Measurements from ENCODE around the gene TNFRSF18.
A peak's percentile ranks its signal among the peaks of the same experiment; 100 is the strongest.
"Not testable (repeated sequence)": the region's sequence is repeated elsewhere in the genome, so short reads cannot be mapped to it uniquely, and the experiment has no call there.

The TNFRSF18 gene, protein sequence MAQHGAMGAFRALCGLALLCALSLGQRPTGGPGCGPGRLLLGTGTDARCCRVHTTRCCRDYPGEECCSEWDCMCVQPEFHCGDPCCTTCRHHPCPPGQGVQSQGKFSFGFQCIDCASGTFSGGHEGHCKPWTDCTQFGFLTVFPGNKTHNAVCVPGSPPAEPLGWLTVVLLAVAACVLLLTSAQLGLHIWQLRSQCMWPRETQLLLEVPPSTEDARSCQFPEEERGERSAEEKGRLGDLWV

DNA sequence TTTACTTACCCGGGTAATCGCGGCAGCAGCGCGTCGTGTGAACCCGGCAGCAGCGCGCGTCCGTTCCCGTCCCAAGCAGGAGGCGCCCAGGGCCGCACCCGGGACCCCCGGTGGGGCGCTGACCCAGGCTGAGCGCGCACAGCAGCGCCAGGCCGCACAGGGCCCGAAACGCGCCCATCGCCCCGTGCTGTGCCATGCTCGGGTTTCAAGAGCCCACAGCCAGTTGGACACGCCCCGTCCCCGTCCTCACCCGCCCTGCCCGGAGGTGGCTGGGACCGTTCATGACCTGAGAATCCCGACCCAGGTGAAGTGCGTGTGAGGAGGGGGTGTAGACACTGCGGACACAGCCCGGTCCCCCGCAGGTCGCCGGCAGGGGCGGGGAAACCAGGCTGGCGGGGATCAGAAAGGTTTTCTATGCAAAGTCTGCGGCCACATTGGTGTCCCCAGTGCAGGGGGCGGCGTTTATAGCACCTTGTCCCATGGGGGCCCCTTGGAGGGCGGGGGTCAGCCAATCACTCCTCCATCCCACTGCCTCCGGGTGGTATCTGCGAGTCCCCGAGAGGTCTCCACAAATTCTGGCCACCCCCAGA, at the start of gene TNFRSF18:
TNFRSF18 (minus strand) TSS at position 217 of the 590 bp plus-strand sequence; CDS start at position 196, 21 bp downstream.
- Mint-ChIP-seq H3K4me3 (peak within 1 kb of the TSS; percentile 76), H3K27me3 (peaks cover 2% of the 10 kb centered on the region), H3K9me3 (no peaks in the 10 kb centered on the region), H3K4me1 (peaks cover 24% of the 10 kb centered on the region), H3K27ac (peak within 1 kb of the TSS; percentile 42), H3K36me3 (ENCODE audit: low read depth) (peaks cover 7% of the 10 kb centered on the region)
- peak; percentile 64 for DNase-seq
- peak; percentile 27 for ATAC-seq

DNA sequence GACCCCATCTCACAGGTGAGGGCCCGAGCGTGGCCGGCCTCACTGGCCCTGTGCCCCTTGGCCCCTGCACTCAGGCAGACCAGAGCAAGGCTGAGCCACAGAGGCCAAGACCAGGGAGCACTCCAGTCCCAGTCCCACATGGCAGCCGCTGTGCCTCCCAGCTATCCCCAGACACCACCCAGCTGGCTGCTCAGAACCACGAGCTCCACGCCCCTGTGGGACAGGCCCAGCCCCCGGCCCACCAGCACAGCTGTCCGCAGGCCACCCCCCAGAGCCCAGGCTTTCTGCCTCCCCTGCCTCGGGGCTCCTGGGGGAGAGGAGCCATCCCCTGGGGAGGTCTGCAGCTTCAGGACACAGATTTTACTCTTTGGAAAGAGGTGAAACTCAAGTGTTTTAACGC, 49.2 kb upstream of the TNFRSF18 start:
- Mint-ChIP-seq H3K9me3 (no peaks in the 10 kb centered on the region), H3K4me1 (peaks cover 7% of the 10 kb centered on the region), H3K27me3 (no peaks in the 10 kb centered on the region), H3K27ac (no peak overlapping the region), H3K4me3 (no peak overlapping the region), H3K36me3 (ENCODE audit: low read depth) (peaks cover 31% of the 10 kb centered on the region)
- ATAC-seq = no peak
- DNase-seq = no peak

DNA sequence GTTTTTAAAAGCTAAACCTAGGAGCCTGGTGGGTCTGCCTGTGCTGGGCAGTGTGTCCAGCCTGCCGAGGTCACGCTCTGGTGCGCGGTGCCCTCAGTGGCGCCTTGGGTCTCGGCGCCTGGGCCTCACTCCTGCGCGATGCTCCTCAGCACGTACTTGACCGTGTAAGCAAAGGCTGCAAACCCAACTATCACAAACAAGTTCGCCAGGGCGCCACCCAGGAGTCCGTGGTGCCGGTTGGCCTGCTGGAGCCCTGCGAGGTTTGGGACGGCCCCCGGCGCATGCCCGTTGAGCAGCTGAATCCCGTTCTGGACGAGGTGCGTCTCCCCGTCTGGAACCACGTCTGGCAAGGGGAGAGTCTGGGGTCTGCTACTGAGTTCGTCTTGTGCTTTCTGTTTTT, 48.7 kb upstream of the TNFRSF18 start:
- H3K27ac Mint-ChIP-seq = no peak overlapping the region
- no peak overlapping the region for H3K4me3 Mint-ChIP-seq
- H3K36me3 Mint-ChIP-seq (ENCODE audit: low read depth) = peaks cover 31% of the 10 kb centered on the region
- no peak for DNase-seq
- ATAC-seq = no peak
- peaks cover 12% of the 10 kb centered on the region for H3K4me1 Mint-ChIP-seq
- no peaks in the 10 kb centered on the region for H3K9me3 Mint-ChIP-seq
- H3K27me3 Mint-ChIP-seq = no peaks in the 10 kb centered on the region

DNA sequence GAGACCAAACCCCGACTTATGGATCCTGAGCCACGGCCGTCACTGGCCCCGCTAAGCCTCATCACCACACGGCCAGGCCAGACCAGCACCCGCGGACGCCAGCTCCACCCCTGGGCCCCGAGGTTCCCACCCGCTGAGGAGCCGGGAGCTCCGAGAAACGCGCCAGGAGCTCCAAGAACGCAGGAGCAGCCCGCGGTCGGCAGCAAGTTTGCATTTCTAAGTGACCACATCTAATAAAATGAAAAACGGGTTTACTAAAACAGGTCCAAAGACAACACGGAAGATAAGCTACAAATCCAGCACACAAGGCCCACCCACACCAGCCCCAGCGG, 48.2 kb upstream of the TNFRSF18 start:
- H3K4me3 Mint-ChIP-seq = no peak overlapping the region
- no peak for ATAC-seq
- peaks cover 17% of the 10 kb centered on the region for H3K4me1 Mint-ChIP-seq
- no peak for DNase-seq
- H3K27ac Mint-ChIP-seq = no peak overlapping the region
- H3K27me3 Mint-ChIP-seq = no peaks in the 10 kb centered on the region
- H3K9me3 Mint-ChIP-seq = no peaks in the 10 kb centered on the region
- peaks cover 26% of the 10 kb centered on the region for H3K36me3 Mint-ChIP-seq (ENCODE audit: low read depth)

DNA sequence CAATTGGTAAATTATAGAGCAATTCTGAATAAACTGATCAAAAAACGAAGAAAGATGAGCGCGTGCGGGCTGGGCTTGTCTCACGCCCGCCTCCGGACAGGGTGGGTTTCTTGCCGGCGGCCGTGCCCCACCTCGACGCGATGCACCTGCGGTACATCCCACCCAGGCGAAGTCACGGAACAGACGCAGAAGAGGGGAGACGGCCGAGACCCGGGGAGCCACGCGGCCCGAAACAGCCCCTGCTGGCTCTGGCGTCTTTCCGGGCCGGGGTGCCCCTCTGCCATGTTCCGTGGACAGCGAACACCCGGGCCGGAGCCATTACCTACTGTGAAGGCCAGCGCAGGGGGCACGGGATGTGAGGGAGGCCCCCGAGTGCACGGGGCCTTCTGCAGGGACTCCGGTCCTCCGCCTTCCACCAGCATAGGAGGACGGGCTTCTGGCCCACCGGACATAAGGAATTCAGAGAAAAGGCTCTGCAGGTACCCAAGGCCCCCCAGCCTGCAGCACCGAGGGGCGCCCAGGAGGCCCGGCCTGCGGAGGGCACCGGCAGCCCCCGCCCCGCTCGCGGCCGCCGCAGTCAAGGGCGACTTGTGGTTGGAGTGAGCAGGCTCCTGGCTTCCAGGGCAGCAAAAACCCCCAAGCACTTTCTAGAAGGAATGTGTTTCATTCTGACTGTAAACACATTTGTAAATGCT, 47.7 kb upstream of the TNFRSF18 start:
- no peak for DNase-seq
- Mint-ChIP-seq H3K27ac (no peak overlapping the region), H3K4me1 (peaks cover 18% of the 10 kb centered on the region), H3K4me3 (no peak overlapping the region), H3K9me3 (no peaks in the 10 kb centered on the region), H3K36me3 (ENCODE audit: low read depth) (peaks cover 26% of the 10 kb centered on the region), H3K27me3 (no peaks in the 10 kb centered on the region)
- ATAC-seq = no peak

DNA sequence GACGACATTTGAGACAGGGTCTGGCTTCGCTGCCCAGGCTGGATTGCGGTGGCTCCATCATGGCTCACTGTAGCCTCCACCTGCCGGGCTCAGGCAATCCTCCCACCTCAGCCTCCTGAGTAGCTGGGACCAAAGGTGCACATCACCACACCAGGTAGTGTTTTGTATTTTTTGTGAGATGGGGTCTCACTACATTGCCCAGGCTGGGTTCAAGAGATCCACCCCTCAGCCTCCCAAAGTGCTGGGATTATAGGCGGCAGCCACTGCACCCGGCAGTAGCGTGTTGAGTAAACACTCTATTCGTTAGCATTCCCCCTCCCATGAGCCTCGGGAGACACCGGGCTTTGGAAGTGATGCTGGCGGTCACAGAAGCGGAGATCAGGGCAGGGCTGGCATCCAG, 46.9 kb upstream of the TNFRSF18 start:
- H3K9me3 Mint-ChIP-seq = no peaks in the 10 kb centered on the region
- no peak overlapping the region for H3K4me3 Mint-ChIP-seq
- H3K4me1 Mint-ChIP-seq = peaks cover 18% of the 10 kb centered on the region
- ATAC-seq (no peak), DNase-seq (no peak)
- peaks cover 24% of the 10 kb centered on the region for H3K36me3 Mint-ChIP-seq (ENCODE audit: low read depth)
- no peak overlapping the region for H3K27ac Mint-ChIP-seq
- H3K27me3 Mint-ChIP-seq = no peaks in the 10 kb centered on the region

DNA sequence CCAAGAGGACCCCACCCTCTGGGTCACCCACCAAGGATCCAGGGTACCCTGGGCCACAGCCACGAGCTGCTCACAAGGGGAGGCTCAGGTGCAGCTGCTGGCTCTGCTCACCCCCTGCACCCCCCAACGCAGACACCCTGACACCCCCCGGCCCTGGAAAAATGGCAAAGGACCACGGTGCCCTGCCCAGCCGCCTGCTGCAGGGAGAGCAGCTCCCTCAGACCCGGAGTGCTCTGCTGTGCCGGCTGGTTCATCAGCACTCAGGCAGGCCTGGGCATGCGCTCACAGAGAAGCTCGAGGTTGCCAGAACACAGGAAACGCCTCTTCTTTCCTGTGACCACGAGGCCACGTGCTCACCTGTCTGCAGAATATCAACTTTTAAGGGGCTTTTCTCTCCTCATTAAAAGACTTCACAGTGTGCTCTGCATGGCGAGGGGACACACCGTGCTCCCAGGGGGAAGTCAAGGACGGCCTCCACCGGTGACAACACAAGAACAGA, 44.4 kb upstream of the TNFRSF18 start:
- peak; percentile 64 for DNase-seq
- Mint-ChIP-seq H3K4me1 (peaks cover 18% of the 10 kb centered on the region), H3K36me3 (ENCODE audit: low read depth) (peaks cover 15% of the 10 kb centered on the region), H3K9me3 (no peaks in the 10 kb centered on the region), H3K4me3 (no peak overlapping the region), H3K27ac (peak overlapping the region; percentile 74), H3K27me3 (no peaks in the 10 kb centered on the region)
- peak; percentile 80 for ATAC-seq

DNA sequence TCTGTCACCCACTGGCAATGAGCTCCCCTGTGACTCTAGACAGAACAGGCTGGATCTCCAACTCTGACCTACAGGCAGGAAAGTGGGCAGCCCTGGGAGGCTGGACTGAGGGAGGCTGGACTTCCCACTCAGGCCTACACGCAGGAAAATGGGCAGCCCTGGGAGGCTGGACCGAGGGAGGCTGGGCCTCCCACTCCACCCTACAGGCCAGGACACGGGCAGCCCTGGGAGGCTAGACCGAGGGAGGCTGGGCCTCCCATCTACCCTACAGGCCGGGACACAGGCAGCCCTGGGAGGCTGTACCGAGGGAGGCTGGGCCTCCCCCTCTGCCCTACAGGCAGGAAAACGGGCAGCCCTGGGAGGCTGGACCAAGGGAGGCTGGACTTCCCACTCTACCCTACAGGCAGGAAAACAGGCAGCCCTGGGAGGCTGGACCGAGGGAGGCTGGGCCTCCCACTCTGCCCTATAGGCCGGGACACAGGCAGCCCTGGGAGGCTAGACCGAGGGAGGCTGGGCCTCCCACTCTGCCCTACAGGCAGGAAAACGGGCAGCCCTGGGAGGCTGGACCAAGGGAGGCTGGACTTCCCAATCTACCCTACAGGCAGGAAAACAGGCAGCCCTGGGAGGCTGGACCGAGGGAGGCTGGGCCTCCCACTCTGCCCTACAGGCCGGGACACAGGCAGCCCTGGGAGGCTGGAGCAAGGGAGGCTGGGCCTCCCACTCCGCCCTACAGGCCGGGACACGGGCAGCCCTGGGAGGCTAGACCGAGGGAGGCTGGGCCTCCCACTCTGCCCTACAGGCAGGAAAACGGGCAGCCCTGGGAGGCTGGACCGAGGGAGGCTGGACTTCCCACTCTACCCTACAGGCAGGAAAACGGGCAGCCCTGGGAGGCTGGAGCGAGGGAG, 41.9 kb upstream of the TNFRSF18 start:
- H3K9me3 Mint-ChIP-seq; H3K27ac Mint-ChIP-seq; H3K4me3 Mint-ChIP-seq; H3K27me3 Mint-ChIP-seq; H3K36me3 Mint-ChIP-seq (ENCODE audit: low read depth); DNase-seq; ATAC-seq: not testable (repeated sequence)
- H3K4me1 Mint-ChIP-seq = peaks cover 18% of the 10 kb centered on the region

DNA sequence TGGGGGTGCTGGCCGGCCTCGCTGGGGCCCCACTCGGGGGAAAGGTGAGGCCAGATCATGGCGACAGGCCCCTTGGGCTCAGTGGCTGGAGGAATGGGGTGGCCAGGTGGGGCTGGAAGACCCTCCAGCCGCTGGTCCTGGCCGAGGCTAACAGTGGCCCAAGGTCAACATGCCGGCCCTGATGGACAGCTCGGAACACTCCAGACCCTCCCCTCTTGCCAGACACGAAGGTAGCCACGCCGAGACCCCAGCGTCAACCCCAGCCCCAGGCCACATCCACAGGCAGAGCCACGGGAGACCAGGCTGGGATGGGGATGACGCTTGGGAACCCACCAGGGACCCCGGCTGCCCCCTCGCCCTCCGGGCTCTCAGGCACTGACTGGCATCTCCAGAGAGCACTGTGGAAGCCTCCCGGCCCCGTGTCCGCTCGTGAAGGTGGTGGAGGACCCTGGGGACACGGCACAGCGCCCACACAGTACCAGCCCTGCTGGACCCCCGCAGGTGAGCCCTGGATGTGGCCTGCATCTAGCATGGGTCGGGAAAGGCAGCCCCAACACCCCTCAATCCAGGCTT, 41.0 kb upstream of the TNFRSF18 start:
- no peaks in the 10 kb centered on the region for H3K9me3 Mint-ChIP-seq
- no peak for DNase-seq
- peaks cover 5% of the 10 kb centered on the region for H3K36me3 Mint-ChIP-seq (ENCODE audit: low read depth)
- peaks cover 18% of the 10 kb centered on the region for H3K4me1 Mint-ChIP-seq
- H3K27me3 Mint-ChIP-seq = no peaks in the 10 kb centered on the region
- ATAC-seq = no peak
- H3K4me3 Mint-ChIP-seq = no peak overlapping the region
- no peak overlapping the region for H3K27ac Mint-ChIP-seq

DNA sequence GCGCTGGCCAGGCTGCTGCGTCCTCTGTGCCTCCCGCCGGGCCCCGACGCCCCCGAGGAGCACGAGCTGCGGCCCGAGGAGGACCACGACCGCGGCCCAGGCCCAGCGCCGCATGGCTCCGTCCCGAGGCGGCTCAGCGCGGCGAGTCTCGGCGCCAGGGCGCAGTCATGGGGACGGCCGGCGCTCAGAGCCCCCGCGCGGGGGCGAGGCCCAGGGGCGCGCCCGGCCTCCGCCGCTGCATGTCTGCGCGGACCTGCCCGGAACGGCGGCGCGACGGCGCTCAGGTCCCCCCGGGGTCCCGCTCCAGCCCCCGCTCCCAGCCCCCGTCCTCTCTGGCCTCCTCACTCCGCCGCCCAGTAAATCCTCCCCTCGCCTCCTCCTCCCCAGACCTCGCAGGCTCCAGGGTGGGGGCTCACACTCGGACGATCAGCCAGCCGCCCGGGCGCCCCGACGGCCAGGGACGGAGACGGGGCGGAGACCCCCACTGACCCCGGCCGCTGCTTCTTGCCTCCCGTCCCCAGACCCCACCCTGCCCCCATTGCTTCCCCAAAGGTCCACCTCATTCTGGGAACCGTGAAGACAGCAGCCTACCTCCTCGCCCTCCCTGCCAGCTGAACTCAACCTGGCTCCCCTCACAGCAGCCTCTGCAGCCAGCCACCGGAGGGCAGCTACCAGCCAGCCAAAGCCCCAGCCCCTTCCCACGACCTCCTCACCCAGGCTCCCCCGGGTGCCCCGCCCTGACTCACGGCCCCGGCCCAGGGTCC, 40.4 kb upstream of the TNFRSF18 start, which contains the start of gene C1QTNF12:
C1QTNF12 (minus strand) TSS at position 146 of the 764 bp plus-strand sequence; CDS start at position 114, 32 bp downstream.
- Mint-ChIP-seq H3K9me3 (no peaks in the 10 kb centered on the region), H3K4me3 (no peak within 1 kb of the TSS), H3K27ac (no peak within 1 kb of the TSS), H3K4me1 (peaks cover 18% of the 10 kb centered on the region), H3K27me3 (no peaks in the 10 kb centered on the region), H3K36me3 (ENCODE audit: low read depth) (peaks cover 2% of the 10 kb centered on the region)
- ATAC-seq = no peak
- DNase-seq = no peak

DNA sequence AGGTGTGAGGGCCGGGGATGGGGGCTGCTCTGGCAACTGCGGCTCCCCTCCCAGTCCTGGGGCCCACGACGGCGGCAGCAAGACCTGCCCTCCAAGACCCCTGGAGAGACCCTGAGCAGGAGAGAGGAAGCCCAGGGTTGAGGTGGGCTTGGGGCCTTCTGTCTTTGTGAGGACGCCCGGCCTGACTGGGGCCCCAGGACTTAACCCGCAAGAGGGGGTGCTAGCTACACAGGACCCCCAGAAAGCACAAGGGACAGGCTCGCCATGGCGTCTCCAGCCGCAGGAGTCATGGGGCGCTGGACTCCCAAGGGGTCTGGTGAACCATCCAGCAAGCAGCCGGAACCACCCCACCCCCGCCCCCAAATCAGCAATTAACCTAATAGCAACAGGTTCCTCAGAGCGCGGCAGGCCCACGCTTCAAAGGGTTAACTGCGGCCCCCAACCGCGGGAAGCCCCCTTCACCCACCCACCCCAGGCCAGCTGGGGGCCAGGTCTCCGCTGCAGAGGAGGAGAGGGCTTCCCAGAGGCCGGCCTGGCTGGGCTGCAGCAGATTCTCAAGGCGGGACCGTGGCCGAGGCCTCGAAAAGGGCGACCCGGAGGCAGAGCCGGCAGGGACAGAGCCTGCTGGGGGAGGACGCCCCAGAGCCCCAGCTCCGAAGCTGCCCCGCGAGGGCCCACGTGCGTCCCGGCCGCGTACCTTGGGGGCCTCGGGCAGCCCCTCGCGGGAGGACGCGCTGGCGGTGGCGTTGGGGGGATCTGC, 39.6 kb upstream of the TNFRSF18 start:
- Mint-ChIP-seq H3K4me1 (peaks cover 15% of the 10 kb centered on the region), H3K4me3 (no peak overlapping the region), H3K27ac (no peak overlapping the region), H3K27me3 (no peaks in the 10 kb centered on the region), H3K36me3 (ENCODE audit: low read depth) (peaks cover under 1% of the 10 kb centered on the region), H3K9me3 (no peaks in the 10 kb centered on the region)
- no peak for ATAC-seq
- no peak for DNase-seq

DNA sequence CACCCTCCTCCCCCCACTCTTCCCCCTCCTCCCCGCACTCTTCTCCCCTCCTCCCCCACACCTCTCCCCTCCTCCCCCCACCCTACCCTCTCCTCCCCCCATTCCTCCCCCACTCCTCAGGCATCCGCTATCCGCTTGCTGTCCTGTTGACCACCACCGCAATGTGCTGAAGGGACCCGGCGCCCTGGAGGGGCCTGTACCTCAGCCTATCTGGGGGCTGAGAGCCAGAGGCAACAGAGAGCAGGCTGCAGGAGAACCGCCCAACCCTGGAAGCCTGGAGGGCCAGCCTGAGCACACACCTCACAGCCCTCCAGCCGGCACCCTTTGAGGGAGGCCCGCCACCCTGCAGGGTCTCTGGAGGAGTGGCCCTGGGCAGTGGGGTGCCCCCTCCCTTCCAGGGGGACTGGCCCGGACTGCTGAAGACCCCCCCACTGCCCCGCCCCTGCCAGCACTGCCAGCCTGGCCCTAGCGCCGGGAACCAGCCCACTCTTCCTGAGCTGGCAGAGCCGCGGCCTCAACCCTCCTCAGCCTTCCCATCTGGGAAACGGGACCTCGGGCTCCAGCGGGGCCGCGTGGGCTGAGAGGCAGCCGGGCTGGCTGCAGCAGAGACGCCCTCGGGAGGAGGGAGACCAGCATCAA, 38.9 kb upstream of the TNFRSF18 start:
- no peaks in the 10 kb centered on the region for H3K27me3 Mint-ChIP-seq
- peaks cover 8% of the 10 kb centered on the region for H3K4me1 Mint-ChIP-seq
- no peaks in the 10 kb centered on the region for H3K36me3 Mint-ChIP-seq (ENCODE audit: low read depth)
- no peak for ATAC-seq
- H3K4me3 Mint-ChIP-seq = no peak overlapping the region
- no peak for DNase-seq
- no peak overlapping the region for H3K27ac Mint-ChIP-seq
- no peaks in the 10 kb centered on the region for H3K9me3 Mint-ChIP-seq

Data from activated naive CD8-positive, alpha-beta T cell treated with anti-CD3 and anti-CD28 coated beads, Interleukin-2, amount 50 U/mL, for 24 hours (primary cell).